ENCODE measurements around the gene PODXL2.

DNA sequence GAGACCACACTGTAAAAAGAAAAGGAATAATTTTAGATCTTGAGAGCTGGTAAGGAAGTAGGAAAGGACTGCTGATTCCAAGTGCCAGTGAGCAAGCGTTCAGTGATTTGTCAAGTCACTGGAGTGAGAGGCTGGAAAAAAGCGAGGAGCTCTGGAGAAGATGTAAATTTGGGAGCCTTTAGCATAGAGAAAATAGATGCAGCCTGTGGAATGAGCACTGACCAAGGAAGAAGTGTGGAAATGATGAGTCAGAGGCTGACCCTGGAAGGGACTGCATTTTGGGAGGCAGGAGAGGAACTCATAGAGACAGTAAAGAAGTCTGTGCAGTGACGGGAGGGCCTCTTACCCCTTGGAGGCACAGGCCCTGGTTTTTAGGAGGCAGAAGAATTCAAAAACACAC, 26.7 kb downstream of the PODXL2 start:
- TF ChIP-seq, protein P1, sequence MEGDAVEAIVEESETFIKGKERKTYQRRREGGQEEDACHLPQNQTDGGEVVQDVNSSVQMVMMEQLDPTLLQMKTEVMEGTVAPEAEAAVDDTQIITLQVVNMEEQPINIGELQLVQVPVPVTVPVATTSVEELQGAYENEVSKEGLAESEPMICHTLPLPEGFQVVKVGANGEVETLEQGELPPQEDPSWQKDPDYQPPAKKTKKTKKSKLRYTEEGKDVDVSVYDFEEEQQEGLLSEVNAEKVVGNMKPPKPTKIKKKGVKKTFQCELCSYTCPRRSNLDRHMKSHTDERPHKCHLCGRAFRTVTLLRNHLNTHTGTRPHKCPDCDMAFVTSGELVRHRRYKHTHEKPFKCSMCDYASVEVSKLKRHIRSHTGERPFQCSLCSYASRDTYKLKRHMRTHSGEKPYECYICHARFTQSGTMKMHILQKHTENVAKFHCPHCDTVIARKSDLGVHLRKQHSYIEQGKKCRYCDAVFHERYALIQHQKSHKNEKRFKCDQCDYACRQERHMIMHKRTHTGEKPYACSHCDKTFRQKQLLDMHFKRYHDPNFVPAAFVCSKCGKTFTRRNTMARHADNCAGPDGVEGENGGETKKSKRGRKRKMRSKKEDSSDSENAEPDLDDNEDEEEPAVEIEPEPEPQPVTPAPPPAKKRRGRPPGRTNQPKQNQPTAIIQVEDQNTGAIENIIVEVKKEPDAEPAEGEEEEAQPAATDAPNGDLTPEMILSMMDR (IDR thresholded peaks at IDR 0.05) = no peak
- TF ChIP-seq POLR2A (IDR thresholded peaks at IDR 0.05) = no peak
